Spleen (tissue), 7 donors: ENCODE data around the gene IL19.

Source experiments
- CTCF ChIP-seq, 11 experiments: fragments of 200-600 bp in 7 of 11; fragments of 450-650 bp in 4 of 11; sonication (generic) in 4 of 11; IDR thresholded peaks in 8 of 11; conservative IDR thresholded peaks in 3 of 11; 1 replicate in 7 of 11; 2 replicates in 4 of 11; pipeline versions ENCODE4 v1.4.0 to v1.8.0; 2016 to 2021; ENCODE audit warnings: antibody characterized with exemption in 11 of 11, inconsistent platforms in 4 of 11, mild to moderate bottlenecking in 1 of 11
- POLR2A ChIP-seq, 3 donors: fragments of 450-650 bp; IDR thresholded peaks; one replicate each; pipeline ENCODE4 v1.5.1; 2017; ENCODE audit warnings: antibody characterized with exemption in 3 of 3, mild to moderate bottlenecking in 1 of 3
- donor health status: DM: no; HTN: no; CAD: no; lungs with moderate emphysema.
- donor health status: DM: no; HTN: no; CAD: no.
- donor health status: DM: no; HTN: no; CAD: no.

- TF ChIP-seq CTCF (IDR thresholded peaks at IDR 0.05 in 8 of 11, conservative IDR thresholded peaks at IDR 0.05 in 3 of 11), result no peak
- no peak for TF ChIP-seq POLR2A (IDR thresholded peaks at IDR 0.05)
Observed at GRCh38 chr1:206891412-206891811, 120.8 kb downstream of the IL19 start.
